ENCODE data around the gene SARS1.

DNA sequence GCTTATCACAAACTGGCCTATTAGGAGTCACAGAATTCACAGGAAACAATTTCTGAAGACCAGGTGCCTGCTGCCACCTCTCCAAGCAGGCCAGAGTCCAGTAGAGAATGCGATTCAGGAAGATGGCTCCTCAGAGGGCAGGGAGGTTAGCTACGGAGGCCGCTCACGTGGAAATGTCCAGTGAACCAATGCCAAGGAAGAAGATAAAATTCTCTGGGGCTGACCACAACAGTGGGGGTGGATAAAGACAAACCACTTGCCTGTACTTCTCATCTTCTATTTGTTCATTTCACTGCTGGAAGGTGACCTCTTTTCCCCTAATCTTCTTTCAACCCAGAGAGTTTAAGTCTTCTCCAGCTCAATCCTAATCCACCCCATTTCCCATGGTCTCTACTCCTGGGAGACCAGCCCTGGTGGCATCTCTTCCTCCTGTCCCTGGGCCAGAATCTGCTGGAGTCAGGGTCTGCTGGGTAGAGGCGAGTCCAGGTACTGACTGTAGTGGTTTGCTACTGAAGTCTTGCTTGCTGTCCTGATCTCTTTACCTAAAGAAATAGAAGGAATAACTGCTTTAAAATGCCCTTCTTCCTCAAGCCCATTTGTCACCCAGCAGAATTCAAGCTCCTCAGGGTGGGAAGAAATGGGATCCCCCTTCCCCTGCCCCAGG is 66.0 kb downstream of the SARS1 start:
- TF ChIP-seq, protein P1, sequence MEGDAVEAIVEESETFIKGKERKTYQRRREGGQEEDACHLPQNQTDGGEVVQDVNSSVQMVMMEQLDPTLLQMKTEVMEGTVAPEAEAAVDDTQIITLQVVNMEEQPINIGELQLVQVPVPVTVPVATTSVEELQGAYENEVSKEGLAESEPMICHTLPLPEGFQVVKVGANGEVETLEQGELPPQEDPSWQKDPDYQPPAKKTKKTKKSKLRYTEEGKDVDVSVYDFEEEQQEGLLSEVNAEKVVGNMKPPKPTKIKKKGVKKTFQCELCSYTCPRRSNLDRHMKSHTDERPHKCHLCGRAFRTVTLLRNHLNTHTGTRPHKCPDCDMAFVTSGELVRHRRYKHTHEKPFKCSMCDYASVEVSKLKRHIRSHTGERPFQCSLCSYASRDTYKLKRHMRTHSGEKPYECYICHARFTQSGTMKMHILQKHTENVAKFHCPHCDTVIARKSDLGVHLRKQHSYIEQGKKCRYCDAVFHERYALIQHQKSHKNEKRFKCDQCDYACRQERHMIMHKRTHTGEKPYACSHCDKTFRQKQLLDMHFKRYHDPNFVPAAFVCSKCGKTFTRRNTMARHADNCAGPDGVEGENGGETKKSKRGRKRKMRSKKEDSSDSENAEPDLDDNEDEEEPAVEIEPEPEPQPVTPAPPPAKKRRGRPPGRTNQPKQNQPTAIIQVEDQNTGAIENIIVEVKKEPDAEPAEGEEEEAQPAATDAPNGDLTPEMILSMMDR (conservative IDR thresholded peaks at IDR 0.05 in 1 of 2, IDR thresholded peaks at IDR 0.05 in 1 of 2; ENCODE audit: low read depth in 1 of 2, low read length in 2 of 2) = no peak
- no peak for TF ChIP-seq EZH2 (IDR thresholded peaks at IDR 0.05; ENCODE audit: low read length, missing control alignments)
